ENCODE data around the gene TULP4.
"Not testable (repeated sequence)": the region's sequence is repeated elsewhere in the genome, so short reads cannot be mapped to it uniquely, and the experiment has no call there.

TULP4 gene

GRCh38 chr6:158322724-158323560 lies 10.7 kb downstream of the TULP4 start:
- no peak for DNase-seq
- in situ Hi-C loops (cut with MboI; ENCODE audit: low pct_unique_long_range_greater_than_20kb, low sequenced_read_pairs): no loop called here

- DNase-seq: no peak
Measured at GRCh38 chr6:158323561-158323958, 11.3 kb downstream of the TULP4 start.

GRCh38 chr6:158324136-158324535 lies 11.9 kb downstream of the TULP4 start:
- no peak for DNase-seq
- in situ Hi-C loops (cut with MboI; ENCODE audit: low pct_unique_long_range_greater_than_20kb, low sequenced_read_pairs): no loop called here

More at GRCh38 chr6:158323561-158323958, 11.3 kb downstream of the TULP4 start:
- in situ Hi-C loops (cut with MboI; ENCODE audit: low pct_unique_long_range_greater_than_20kb, low sequenced_read_pairs): no loop called here

GRCh38 chr6:158327211-158327610 lies 14.9 kb downstream of the TULP4 start:
- in situ Hi-C loops (cut with MboI; ENCODE audit: low pct_unique_long_range_greater_than_20kb, low sequenced_read_pairs): no loop called here
- DNase-seq: no peak

- in situ Hi-C loops (cut with MboI; ENCODE audit: low pct_unique_long_range_greater_than_20kb, low sequenced_read_pairs): no loop called here
- no peak for DNase-seq
Measured at GRCh38 chr6:158328952-158329351, 16.7 kb downstream of the TULP4 start.

DNA sequence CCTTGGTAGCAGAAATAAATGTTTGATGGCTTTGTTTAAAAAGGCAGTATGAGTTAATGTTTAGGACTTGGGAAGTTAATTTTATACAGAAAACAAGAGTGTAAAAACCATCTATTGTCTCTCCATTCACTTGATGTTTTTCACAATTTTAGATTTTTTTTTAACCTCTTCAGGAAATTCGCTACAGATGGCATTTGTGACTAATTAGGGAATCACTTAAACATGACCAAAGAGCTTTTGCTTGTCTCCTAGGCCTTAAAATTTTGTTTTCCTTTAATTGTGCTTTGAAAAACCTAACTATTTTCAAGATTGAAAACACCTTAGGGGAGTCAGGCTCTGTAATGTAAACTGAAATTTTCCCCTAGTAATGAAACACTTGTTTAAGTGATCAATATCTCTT lies 17.3 kb downstream of the TULP4 start:
- DNase-seq: no peak
- in situ Hi-C loops (cut with MboI; ENCODE audit: low pct_unique_long_range_greater_than_20kb, low sequenced_read_pairs): no loop called here

DNA sequence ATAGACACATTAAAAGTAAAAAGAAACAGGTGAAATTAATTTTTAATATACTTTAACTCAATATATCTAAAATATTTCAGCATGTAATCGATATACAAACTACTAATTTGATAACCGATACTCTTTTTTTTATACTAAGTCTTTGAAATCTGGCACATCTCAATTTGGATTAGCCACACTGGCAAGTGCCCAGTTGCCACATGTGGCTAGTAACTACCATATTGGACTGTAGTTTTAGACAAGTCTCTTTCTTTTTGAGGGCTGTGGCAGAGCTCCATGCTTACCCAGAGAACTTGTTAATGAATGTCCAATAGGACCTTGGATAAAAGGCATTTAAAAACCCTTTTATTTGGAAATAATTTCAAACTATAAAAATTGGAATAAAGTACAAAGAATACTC lies 17.8 kb downstream of the TULP4 start:
- in situ Hi-C loops (cut with MboI; ENCODE audit: low pct_unique_long_range_greater_than_20kb, low sequenced_read_pairs): no loop called here
- no peak for DNase-seq

DNA sequence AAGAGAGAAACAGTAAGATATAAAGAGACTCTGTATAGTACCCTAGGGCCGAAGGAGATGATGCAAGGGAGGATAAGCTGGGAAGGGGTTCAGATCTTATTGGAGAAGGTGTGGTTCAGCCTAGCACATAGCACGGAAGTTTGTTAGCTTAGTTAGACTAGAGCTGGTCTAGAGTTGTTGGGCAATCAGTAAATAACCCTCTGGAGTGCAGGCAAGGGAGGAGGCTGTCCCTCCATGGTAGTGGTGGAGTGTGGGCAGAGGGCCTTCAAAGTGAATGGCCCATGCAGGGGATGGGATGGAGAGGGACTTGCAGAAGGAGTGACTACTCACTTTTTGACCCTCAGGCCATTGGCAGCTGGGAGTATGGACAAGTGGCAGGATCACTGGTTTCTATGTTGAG lies 20.0 kb downstream of the TULP4 start:
- in situ Hi-C loops (cut with MboI; ENCODE audit: low pct_unique_long_range_greater_than_20kb, low sequenced_read_pairs): no loop called here
- DNase-seq: no peak

GRCh38 chr6:158333094-158333493 lies 20.8 kb downstream of the TULP4 start:
- in situ Hi-C loops (cut with MboI; ENCODE audit: low pct_unique_long_range_greater_than_20kb, low sequenced_read_pairs): no loop called here
- DNase-seq: no peak

DNA sequence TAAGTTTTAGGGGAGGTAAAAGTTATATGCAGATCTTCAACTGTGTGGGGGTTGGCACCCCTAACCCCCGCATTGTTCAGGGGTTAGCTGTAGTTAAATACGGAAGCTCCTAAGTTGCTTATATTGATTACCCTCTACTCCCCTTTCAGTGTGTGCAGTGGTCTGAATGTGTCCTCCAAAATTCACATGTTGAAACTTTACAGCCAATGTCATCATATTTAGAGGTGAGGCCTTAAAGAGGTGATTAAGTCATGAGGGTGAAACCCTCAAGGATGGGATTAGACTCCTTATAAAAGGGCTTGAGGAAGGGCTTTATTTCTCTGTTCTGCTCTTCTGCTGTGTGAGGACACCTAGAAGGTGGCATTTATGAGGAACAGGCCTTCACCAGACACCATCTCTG lies 22.3 kb downstream of the TULP4 start:
- in situ Hi-C loops (cut with MboI; ENCODE audit: low pct_unique_long_range_greater_than_20kb, low sequenced_read_pairs): no loop called here
- no peak for DNase-seq

GRCh38 chr6:158337332-158337731 lies 25.1 kb downstream of the TULP4 start:
- in situ Hi-C loops (cut with MboI; ENCODE audit: low pct_unique_long_range_greater_than_20kb, low sequenced_read_pairs): no loop called here

GRCh38 chr6:158338311-158339112 lies 26.2 kb downstream of the TULP4 start:
- no peak for DNase-seq
- in situ Hi-C loops (cut with MboI; ENCODE audit: low pct_unique_long_range_greater_than_20kb, low sequenced_read_pairs): no loop called here

More at GRCh38 chr6:158337332-158337731, 25.1 kb downstream of the TULP4 start:
- DNase-seq: no peak

- DNase-seq; in situ Hi-C loops (cut with MboI; ENCODE audit: low pct_unique_long_range_greater_than_20kb, low sequenced_read_pairs): not testable (repeated sequence)
Measured at GRCh38 chr6:158339197-158339596, 26.9 kb downstream of the TULP4 start.

GRCh38 chr6:158340252-158340651 lies 28.0 kb downstream of the TULP4 start:
- in situ Hi-C loops (cut with MboI; ENCODE audit: low pct_unique_long_range_greater_than_20kb, low sequenced_read_pairs): no loop called here
- no peak for DNase-seq

GRCh38 chr6:158344534-158344933 lies 32.3 kb downstream of the TULP4 start:
- no peak for DNase-seq
- in situ Hi-C loops (cut with MboI; ENCODE audit: low pct_unique_long_range_greater_than_20kb, low sequenced_read_pairs): no loop called here

DNA sequence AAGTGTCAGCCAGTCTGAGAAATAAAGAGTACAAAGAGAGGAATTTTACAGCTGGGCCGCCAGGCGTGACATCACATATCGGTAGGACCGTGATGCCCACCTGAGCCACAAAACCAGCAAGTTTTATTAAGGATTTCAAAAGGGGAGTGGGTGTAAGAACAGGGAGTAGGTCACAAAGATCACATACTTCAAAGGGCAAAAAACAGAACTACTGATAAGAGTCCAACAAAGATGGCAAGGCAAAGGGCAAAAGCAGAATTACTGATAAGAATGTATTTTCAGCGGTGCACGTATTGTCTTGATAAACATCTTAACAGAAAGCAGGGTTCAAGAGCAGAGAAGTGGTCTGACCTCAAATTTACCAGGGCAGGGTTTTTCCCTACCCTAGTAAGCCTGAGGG lies 33.2 kb downstream of the TULP4 start:
- in situ Hi-C loops (cut with MboI; ENCODE audit: low pct_unique_long_range_greater_than_20kb, low sequenced_read_pairs); DNase-seq: not testable (repeated sequence)

- in situ Hi-C loops (cut with MboI; ENCODE audit: low pct_unique_long_range_greater_than_20kb, low sequenced_read_pairs): no loop called here
- DNase-seq: no peak
Measured at GRCh38 chr6:158347335-158347734, 35.1 kb downstream of the TULP4 start.

DNA sequence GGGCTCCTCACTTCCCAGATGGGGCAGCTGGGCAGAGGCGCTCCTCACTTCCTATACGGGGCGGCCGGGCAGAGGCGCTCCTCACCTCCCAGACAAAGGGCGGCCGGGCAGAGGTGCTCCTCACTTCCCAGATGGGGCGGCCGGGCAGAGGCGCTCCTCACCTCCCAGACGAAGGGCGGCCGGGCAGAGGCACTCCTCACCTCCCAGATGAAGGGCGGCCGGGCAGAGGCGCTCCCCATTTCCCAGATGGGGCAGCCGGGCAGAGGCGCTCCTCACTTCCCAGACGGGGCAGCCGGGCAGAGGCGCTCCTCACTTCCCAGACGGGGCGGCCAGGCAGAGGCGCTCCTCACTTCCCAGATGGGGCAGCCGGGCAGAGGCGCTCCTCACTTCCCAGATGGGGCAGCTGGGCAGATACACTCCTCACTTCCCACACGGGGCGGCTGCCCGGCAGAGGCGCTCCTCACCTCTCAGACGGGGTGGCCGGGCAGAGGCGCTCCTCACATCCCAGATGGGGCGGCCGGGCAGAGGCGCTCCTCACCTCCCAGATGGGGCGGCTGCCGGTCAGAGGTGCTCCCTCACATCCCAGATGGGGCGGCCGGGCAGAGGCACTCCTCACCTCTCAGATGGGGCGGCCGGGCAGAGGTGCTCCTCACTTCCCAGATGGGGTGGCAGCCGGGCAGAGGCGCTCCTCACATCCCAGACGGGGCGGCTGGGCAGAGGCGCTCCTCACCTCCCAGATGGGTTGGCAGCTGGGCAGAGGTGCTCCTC lies 36.7 kb downstream of the TULP4 start:
- in situ Hi-C loops (cut with MboI; ENCODE audit: low pct_unique_long_range_greater_than_20kb, low sequenced_read_pairs); DNase-seq: not testable (repeated sequence)

DNA sequence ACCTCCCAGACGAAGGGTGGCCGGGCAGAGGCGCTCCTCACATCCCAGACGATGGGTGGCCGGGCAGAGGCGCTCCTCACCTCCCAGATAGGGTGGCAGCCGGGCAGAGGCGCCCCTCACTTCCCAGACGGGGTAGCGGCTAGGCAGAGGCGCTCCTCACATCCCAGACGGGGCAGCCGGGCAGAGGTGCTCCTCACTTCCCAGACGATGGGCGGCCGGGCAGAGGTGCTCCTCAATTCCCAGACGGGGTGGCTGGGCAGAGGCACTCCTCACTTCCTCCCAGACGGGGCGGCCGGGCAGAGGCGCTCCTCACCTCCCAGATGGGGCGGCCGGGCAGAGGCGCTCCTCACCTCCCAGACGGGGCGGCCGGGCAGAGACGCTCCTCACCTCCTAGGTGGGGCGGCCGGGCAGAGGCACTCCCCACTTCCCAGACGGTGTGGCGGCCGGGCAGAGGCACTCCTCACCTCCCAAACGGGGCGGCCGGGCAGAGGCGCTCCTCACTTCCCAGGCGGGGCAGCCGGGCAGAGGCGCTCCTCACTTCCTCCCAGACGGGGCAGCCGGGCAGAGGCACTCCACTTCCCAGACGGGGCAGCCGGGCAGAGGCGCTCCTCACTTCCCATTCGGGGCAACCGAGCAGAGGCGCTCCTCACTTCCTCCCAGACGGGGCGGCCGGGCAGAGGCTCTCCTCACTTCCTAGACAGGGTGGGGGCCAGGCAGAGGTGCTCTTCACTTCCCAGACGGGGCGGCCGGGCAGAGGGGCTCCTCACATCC lies 37.4 kb downstream of the TULP4 start:
- in situ Hi-C loops (cut with MboI; ENCODE audit: low pct_unique_long_range_greater_than_20kb, low sequenced_read_pairs); DNase-seq: not testable (repeated sequence)

Measured in KBM-7 (cell line).